Measurements from ENCODE around the gene TTC28. TPM values are rescaled to one million over a fixed set of nuclear protein-coding genes. Genes with fewer than 3 reads are reported as not detected.

Gene TTC28
- total and polyA plus RNA-seq, 2 donors: 15.9 to 81.9 TPM

DNA sequence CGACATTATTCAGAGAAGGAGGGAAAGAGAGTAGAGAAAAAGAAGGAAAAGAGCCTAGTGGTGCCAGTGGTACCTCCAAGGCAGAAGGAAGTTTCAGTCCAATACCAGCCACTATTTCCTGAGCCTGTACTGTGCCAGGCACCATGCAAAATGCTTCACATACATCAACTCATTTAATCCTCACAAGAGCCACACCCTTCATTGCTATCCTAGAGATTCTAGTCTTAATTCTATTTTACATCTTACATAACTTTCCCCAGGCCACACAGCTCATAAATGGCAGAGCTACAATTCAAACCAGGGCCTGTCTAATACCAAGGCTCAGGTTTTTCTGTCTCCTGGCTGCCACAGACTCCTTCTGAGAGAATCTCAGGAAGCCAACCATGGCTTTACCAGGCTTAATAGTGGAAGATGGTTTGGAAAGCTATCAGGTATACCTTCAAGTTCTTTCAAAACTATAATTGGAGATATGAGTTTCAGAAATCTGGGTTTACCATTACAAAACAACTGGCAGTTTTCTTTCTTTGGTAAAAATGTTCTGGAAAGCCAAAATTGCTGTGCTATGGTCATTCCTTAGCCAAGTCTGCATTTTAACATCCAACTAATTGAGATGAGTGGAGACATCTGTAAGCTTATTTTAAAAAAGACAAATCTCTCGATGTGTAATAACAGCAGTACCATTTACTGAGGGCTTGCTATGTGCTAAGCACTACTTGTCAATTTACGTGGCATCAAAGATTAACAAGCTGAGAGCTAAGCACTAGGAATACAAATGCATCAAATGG lies 535.5 kb downstream of the TTC28 start:
- Histone ChIP-seq H3K36me3 (ENCODE audit: insufficient read depth) (peaks cover 2% of the 10 kb centered on the region), H3K27ac (ENCODE audit: low read depth) (no peak overlapping the region), H3K4me3 (ENCODE audit: low read depth, low read length) (no peak overlapping the region), H3K4me1 (ENCODE audit: insufficient read depth) (no peaks in the 10 kb centered on the region)
- 67% methylated on average over 3 of the region's 3 CpGs for WGBS
- no peak for DNase-seq (ENCODE audit: extremely low spot score)

DNA sequence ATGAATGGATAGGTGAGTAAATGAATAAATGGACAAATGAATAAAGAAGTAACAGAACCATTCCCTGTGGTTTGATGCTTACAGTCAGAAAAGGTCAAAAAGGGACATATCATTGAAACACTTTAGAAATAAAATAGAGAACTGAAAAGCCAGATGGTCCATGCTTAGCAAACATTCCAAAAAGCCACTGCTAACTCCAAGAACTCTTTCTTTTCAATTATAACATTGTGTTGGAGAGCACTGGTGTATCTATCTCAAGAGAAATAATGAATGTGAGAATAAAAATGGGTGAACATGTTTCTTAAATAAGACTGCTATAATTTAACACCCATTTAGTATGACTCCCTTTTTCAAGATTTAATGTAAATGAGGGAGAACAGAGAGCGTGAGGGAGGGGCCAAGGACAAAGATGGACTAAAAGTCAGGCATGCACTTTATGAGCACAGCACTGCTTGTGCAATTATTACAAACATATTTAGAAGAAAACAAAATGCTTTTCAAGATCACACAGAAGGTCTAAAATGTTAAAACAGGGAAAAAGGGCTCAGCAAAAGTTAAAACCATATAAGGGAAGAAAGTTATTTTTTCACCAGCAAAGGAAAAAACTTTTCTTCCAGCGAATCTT lies 536.3 kb downstream of the TTC28 start:
- no peak overlapping the region for H3K27ac ChIP-seq (ENCODE audit: low read depth)
- no peaks in the 10 kb centered on the region for H3K4me1 ChIP-seq (ENCODE audit: insufficient read depth)
- H3K4me3 ChIP-seq (ENCODE audit: low read depth, low read length): no peak overlapping the region
- 85% methylated on average over 2 of the region's 2 CpGs for WGBS
- peaks cover 2% of the 10 kb centered on the region for H3K36me3 ChIP-seq (ENCODE audit: insufficient read depth)
- no peak for DNase-seq (ENCODE audit: extremely low spot score)

DNA sequence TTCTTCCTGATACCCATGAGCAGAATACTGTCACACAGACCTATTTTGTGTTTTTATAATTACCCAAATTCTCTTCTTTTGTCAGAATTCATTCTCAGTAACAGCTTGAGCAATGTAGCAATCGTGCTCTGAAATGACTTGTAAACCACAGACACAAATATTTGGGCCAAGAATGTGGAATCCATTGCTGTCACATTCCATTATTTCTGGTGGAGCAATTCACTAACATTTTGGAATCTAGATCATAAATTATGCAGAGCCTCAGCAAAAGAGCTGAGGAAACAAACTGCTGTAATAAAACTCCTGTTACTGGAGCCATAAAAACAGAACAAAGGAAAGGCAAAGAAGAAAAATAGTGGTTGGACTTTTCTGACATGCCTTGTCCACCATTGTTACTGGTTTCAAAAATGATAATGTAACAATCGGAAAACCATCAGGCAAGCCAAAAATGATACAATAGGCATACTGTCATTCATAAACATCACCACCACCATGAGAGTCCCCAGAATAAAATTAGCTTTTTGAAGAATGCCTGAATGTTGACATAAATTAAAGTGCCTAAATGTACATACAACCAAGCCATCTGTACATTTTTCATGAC lies 537.2 kb downstream of the TTC28 start:
- H3K4me1 ChIP-seq (ENCODE audit: insufficient read depth): no peaks in the 10 kb centered on the region
- H3K36me3 ChIP-seq (ENCODE audit: insufficient read depth): peaks cover 2% of the 10 kb centered on the region
- no peak overlapping the region for H3K27ac ChIP-seq (ENCODE audit: low read depth)
- 20% methylated on average over 2 of the region's 2 CpGs for WGBS
- peak; percentile 52 for DNase-seq (ENCODE audit: extremely low spot score)
- no peak overlapping the region for H3K4me3 ChIP-seq (ENCODE audit: low read depth, low read length)

DNA sequence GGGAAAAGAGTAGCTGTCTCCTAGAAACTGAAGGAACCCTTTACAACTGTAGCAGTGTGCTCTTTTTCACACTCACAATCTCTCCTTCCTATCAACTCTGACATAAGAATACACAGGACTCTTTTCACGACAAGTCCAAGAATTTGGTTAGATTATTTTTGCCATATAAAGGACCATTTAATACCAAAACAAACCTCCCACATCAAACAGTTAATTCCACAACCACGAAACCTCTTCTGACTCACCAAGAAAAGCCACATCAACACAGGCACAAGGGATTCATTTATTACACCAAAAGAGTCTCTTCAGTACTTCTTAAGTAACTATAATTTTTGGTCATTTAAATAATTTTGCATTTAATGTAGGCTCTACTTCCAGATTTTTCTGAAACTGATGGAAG lies 538.0 kb downstream of the TTC28 start:
- no peak overlapping the region for H3K27ac ChIP-seq (ENCODE audit: low read depth)
- no peak overlapping the region for H3K4me3 ChIP-seq (ENCODE audit: low read depth, low read length)
- WGBS: 23% methylated on average over 2 of the region's 2 CpGs
- no peaks in the 10 kb centered on the region for H3K4me1 ChIP-seq (ENCODE audit: insufficient read depth)
- peaks cover 2% of the 10 kb centered on the region for H3K36me3 ChIP-seq (ENCODE audit: insufficient read depth)
- no peak for DNase-seq (ENCODE audit: extremely low spot score)

DNA sequence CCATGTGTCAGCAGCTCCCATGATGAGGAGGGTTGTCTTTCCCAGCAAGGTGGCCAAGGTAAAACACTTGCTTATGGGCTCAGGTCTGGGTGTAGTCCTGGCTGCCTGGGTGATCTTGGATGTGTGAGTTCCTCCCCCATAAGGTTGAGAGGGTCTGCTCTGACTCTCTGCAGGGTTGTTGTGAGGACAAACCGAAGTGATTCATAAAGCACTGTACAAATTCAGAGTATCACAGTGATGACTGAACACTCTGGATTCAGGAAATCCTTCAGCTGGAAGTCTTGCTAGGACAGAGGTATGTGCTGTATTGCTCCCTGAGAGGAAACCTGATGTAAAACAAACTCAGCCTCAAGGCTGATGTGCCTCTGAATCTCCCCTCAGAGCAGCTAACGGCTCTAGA lies 539.7 kb downstream of the TTC28 start:
- WGBS: 43% methylated on average over 2 of the region's 2 CpGs
- DNase-seq (ENCODE audit: extremely low spot score): no peak
- no peak overlapping the region for H3K4me3 ChIP-seq (ENCODE audit: low read depth, low read length)
- no peaks in the 10 kb centered on the region for H3K4me1 ChIP-seq (ENCODE audit: insufficient read depth)
- H3K36me3 ChIP-seq (ENCODE audit: insufficient read depth): peaks cover 2% of the 10 kb centered on the region
- H3K27ac ChIP-seq (ENCODE audit: low read depth): no peak overlapping the region

DNA sequence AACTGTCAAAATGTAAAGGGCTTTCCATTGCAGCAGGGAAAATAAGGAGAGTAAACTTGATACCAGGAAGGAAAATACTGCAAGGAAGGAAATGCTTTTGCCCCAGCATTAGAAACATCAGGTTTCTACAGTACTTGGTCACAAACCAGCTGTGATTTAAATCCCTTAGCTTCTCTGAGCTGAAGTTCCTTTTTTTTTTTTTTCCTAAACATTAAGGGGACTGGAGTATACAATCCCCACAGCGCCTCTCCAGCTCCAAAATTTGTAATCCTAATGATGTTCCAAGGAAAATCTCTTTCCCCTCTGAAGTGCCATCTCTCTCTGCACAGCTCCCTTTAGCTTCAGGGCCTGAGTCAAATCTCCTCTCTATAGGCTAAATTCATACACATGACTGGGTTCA lies 540.1 kb downstream of the TTC28 start:
- WGBS: 58% methylated on average over 1 of the region's 1 CpG
- no peak for DNase-seq (ENCODE audit: extremely low spot score)
- Histone ChIP-seq H3K4me3 (ENCODE audit: low read depth, low read length) (no peak overlapping the region), H3K36me3 (ENCODE audit: insufficient read depth) (peaks cover 2% of the 10 kb centered on the region), H3K27ac (ENCODE audit: low read depth) (no peak overlapping the region), H3K4me1 (ENCODE audit: insufficient read depth) (no peaks in the 10 kb centered on the region)

DNA sequence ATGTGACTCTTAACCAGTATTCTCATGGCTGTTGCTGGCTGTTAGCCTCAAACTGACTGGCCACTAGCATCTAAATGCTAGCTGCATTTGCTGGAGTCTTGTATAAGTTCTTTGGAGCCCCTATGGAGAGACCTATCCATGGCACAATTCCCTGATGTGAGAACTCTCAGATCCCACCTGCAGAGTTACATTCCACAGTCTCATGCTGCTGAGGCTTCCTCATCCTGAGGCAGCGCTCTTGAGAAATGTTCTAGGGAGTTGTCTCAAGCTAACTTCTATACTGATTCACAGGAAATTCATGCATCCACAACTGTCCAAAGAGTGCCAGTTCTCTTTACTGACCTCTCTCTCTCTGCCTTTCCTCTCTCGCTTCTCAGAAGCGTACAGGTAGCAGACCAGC lies 542.6 kb downstream of the TTC28 start:
- Histone ChIP-seq H3K4me3 (ENCODE audit: low read depth, low read length) (no peak overlapping the region), H3K27ac (ENCODE audit: low read depth) (no peak overlapping the region), H3K4me1 (ENCODE audit: insufficient read depth) (no peaks in the 10 kb centered on the region), H3K36me3 (ENCODE audit: insufficient read depth) (peaks cover 2% of the 10 kb centered on the region)
- WGBS: 97% methylated on average over 3 of the region's 3 CpGs
- DNase-seq (ENCODE audit: extremely low spot score): no peak

DNA sequence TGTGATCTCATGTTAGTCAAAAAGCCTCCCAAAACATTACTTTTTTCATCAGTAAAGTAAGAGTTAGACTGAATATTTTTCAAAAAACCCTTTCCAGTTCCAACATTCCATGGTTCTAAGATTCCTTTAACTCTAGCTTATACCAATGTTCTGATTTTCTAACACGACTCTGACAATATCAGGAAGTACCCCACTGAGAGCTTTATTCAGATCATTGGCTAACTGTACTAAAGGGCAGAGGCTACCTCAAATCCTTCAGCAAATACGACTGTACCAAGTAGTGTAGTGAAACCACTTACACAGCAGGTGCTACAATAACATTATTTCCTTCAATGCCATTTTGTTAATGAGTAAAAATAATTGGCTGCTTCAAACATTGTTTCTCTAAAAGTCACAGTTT lies 547.2 kb downstream of the TTC28 start:
- no peak for DNase-seq (ENCODE audit: extremely low spot score)
- 85% methylated on average over 2 of the region's 2 CpGs for WGBS
- H3K4me1 ChIP-seq (ENCODE audit: insufficient read depth): no peaks in the 10 kb centered on the region

DNA sequence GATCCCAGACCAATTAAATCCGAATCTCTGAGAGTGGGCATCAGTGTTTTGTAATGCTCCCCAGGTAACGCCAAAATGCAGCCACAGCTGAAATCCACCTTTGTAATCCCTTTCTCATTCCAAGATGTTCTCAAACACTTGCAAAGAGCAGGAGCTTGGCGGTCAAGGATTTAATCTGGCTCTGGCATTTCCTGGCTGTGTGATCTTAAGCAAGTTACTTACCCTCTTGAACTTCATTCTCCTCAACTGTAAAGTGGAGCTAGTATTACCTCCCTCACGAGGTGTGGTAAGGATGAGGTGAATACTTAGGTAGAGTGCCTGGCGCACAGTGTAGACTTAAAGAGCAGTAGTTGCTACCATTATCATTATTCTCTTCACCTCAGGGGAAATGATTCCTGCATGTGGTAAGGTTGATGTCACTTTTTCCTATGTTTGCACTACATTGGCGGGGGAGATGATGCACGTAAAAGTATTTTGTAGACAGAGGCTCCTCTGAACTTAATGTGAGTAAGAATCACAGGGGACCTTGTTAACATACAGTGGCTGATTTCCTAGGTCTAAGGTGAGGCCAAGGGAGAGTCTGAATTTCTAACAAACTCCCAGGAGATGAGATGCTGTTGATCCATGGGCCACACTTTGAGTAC lies 550.2 kb downstream of the TTC28 start:
- Histone ChIP-seq H3K36me3 (ENCODE audit: insufficient read depth) (no peaks in the 10 kb centered on the region), H3K4me1 (ENCODE audit: insufficient read depth) (no peaks in the 10 kb centered on the region), H3K4me3 (ENCODE audit: low read depth, low read length) (no peak overlapping the region), H3K27ac (ENCODE audit: low read depth) (no peak overlapping the region)
- DNase-seq (ENCODE audit: extremely low spot score): no peak
- WGBS: 89% methylated on average over 7 of the region's 7 CpGs

More for the DNA sequence above, 547.2 kb downstream of the TTC28 start:
- H3K36me3 ChIP-seq (ENCODE audit: insufficient read depth): no peaks in the 10 kb centered on the region
- no peak overlapping the region for H3K4me3 ChIP-seq (ENCODE audit: low read depth, low read length)
- H3K27ac ChIP-seq (ENCODE audit: low read depth): no peak overlapping the region

DNA sequence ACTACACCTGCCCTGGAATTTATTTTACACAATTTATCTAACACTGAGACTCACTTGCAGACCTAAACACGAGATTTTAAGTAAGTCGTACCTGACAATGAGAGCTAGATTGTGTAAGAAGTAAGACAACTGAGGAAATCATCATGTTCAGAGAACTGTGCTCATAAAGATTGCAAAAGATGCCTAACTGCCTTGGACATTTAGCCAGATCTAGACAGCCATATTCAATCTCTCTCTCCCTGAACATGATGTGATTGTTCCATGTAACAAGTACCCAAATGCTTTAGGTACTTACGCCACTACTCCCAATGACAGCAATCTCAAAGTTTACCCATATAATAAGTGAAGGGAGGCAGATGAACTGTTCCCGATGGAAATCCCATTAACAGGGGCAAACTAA lies 550.8 kb downstream of the TTC28 start:
- Histone ChIP-seq H3K36me3 (ENCODE audit: insufficient read depth) (no peaks in the 10 kb centered on the region), H3K27ac (ENCODE audit: low read depth) (no peak overlapping the region), H3K4me3 (ENCODE audit: low read depth, low read length) (no peak overlapping the region), H3K4me1 (ENCODE audit: insufficient read depth) (no peaks in the 10 kb centered on the region)
- no peak for DNase-seq (ENCODE audit: extremely low spot score)
- WGBS: 93% methylated on average over 4 of the region's 4 CpGs

DNA sequence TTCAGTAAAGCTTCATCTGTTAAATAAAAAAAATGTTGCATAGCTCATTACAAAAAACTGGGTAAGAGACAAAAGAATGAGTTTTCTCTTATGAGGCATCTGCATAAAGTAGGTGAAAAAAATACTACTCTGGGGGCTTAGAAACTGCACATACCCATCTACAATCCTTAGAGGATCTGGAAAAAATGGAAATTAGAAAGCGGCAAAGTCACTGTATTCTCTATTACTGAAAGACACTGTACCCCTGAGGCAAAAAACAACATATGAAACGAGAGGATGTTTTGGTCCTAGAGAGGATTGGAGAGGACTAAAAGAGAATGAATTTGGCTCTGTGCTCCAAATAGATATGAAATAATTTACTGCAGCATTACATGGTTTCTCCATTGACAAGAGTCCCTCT lies 553.8 kb downstream of the TTC28 start:
- no peaks in the 10 kb centered on the region for H3K4me1 ChIP-seq (ENCODE audit: insufficient read depth)
- H3K4me3 ChIP-seq (ENCODE audit: low read depth, low read length): no peak overlapping the region
- DNase-seq (ENCODE audit: extremely low spot score): no peak
- H3K27ac ChIP-seq (ENCODE audit: low read depth): no peak overlapping the region
- no peaks in the 10 kb centered on the region for H3K36me3 ChIP-seq (ENCODE audit: insufficient read depth)
- 78% methylated on average over 2 of the region's 2 CpGs for WGBS

DNA sequence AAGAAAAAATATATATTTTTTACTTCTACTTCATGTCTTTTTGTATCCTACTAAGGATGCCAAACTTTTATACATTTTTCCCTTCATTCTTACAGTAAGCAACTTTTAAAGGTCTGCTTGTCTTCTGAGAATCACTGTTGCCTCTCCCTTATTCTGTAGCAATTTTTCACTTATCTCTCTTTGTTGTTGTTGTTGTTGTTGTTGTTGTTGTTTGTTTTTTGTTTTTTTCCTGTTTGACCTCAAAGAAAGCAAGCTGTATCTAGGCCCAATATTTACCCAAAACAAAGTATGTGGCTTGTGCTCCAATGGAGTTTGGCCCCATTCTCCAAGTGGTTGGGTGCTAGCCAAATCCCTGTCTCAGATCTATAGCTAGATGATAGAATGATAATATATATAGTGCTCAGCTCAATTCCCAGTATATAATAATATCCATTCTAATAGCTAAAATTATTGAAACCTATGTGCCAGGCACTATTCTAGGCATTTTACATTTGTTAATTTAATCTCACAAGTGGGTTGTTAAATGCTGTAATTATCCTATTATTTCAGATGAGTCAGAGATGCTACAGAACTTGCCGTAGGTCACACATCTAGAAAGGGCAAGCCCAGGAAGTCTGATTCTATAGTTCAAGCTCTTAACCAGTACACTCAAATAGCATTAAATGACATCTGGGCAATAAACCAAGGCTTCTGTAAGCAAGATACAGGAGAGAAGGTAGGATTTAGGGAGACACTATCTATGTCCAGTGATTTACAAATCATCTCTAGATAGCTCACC lies 555.5 kb downstream of the TTC28 start:
- Histone ChIP-seq H3K4me3 (ENCODE audit: low read depth, low read length) (no peak overlapping the region), H3K4me1 (ENCODE audit: insufficient read depth) (no peaks in the 10 kb centered on the region), H3K36me3 (ENCODE audit: insufficient read depth) (no peaks in the 10 kb centered on the region), H3K27ac (ENCODE audit: low read depth) (no peak overlapping the region)
- WGBS: 92% methylated on average over 1 of the region's 1 CpG
- no peak for DNase-seq (ENCODE audit: extremely low spot score)
